ENCODE data around the gene ESPNL. TPM values are rescaled to one million over a fixed set of nuclear protein-coding genes. Genes with fewer than 3 reads are reported as not detected.
"Not testable (repeated sequence)": the region's sequence is repeated elsewhere in the genome, so short reads cannot be mapped to it uniquely, and the experiment has no call there.

ESPNL gene
- total RNA-seq, 1 experiment from 2014 or later: 1.1 TPM

DNA sequence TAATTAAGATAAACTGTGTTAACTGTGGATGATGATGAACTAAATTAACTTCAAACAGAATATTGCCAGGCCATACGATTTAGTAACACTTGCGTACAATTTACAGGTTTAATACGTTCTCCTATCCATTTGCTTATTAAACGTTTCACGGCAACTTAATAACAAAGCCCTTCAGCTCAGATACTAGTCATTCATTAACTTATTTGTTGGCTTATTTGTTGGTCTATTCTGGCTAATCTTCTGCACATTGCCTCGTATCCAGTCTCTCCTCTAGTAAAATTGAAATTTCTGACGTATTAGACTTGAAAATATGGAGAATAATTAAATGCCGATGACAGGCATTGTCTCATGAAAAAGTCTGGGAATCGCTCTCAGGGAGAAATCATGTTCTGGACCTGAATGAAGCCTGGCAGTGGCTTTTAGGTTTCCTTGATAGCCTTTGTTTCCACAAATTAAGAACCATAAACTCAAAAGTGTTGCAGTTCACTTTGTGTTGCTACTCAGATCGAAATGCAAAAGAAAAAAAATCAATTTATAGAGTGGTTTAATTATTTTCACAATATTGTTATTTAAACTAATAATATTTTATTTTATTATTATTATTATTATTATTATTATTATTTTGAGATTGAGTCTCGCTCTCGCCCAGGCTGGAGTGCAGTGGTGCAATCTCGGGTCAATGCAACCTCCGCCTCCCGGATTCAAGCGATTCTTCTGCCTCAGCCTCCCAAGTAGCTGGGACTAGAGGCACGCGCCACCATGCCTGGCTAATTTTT lies 34.9 kb upstream of the ESPNL start:
- H3K27ac Mint-ChIP-seq: no peak overlapping the region
- peaks cover 59% of the 10 kb centered on the region for H3K36me3 Mint-ChIP-seq

DNA sequence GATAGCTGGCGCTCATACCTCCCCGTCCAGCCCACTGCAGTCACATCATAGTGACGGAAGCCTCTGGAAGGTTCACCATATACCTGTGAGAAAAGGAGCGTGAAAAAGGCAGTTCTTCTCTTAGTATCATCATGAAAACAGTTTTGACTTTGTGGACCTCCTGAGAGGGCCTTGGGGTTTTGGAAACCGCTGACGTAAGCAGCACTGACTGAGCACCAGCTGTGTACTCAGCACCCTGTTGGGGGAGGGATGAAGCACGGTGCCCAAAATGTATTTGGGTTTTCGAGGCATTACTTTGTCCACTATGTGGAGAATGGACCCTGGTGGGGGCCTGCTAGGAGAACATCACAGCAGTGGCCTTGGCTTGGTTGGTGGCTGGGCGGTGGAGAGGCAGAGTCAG lies 33.9 kb upstream of the ESPNL start:
- no peak for DNase-seq (ENCODE audit: low spot score)
- ChIA-PET CTCF (no interaction called here), POLR2A (no interaction called here)
- H3K36me3 Mint-ChIP-seq: peaks cover 59% of the 10 kb centered on the region
- no peaks in the 10 kb centered on the region for H3K27me3 Mint-ChIP-seq (ENCODE audit: low read depth)
- TF ChIP-seq, protein P1, sequence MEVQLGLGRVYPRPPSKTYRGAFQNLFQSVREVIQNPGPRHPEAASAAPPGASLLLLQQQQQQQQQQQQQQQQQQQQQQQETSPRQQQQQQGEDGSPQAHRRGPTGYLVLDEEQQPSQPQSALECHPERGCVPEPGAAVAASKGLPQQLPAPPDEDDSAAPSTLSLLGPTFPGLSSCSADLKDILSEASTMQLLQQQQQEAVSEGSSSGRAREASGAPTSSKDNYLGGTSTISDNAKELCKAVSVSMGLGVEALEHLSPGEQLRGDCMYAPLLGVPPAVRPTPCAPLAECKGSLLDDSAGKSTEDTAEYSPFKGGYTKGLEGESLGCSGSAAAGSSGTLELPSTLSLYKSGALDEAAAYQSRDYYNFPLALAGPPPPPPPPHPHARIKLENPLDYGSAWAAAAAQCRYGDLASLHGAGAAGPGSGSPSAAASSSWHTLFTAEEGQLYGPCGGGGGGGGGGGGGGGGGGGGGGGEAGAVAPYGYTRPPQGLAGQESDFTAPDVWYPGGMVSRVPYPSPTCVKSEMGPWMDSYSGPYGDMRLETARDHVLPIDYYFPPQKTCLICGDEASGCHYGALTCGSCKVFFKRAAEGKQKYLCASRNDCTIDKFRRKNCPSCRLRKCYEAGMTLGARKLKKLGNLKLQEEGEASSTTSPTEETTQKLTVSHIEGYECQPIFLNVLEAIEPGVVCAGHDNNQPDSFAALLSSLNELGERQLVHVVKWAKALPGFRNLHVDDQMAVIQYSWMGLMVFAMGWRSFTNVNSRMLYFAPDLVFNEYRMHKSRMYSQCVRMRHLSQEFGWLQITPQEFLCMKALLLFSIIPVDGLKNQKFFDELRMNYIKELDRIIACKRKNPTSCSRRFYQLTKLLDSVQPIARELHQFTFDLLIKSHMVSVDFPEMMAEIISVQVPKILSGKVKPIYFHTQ (CRISPR knock-in tag; IDR thresholded peaks at IDR 0.05): no peak
- TF ChIP-seq RELA (CRISPR knock-in tag; IDR thresholded peaks at IDR 0.05; ENCODE audit: borderline replicate concordance): no peak
- no peak for TF ChIP-seq SMAD4 (CRISPR knock-in tag; IDR thresholded peaks at IDR 0.05)
- TF ChIP-seq ZNF232 (CRISPR knock-in tag; IDR thresholded peaks at IDR 0.05): no peak
- TF ChIP-seq, protein P2, sequence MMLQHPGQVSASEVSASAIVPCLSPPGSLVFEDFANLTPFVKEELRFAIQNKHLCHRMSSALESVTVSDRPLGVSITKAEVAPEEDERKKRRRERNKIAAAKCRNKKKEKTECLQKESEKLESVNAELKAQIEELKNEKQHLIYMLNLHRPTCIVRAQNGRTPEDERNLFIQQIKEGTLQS (CRISPR knock-in tag; conservative IDR thresholded peaks at IDR 0.05): no peak
- TF ChIP-seq, protein P3, sequence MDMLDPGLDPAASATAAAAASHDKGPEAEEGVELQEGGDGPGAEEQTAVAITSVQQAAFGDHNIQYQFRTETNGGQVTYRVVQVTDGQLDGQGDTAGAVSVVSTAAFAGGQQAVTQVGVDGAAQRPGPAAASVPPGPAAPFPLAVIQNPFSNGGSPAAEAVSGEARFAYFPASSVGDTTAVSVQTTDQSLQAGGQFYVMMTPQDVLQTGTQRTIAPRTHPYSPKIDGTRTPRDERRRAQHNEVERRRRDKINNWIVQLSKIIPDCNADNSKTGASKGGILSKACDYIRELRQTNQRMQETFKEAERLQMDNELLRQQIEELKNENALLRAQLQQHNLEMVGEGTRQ (CRISPR knock-in tag; IDR thresholded peaks at IDR 0.05): no peak
- peak overlapping the region; percentile 51 for H3K27ac Mint-ChIP-seq
- H3K9me3 Mint-ChIP-seq: no peaks in the 10 kb centered on the region
- H3K4me1 Mint-ChIP-seq: peaks cover 22% of the 10 kb centered on the region
- H3K4me3 Mint-ChIP-seq: no peak overlapping the region
- no peak for ATAC-seq

More for the DNA sequence above, 34.9 kb upstream of the ESPNL start:
- ATAC-seq (no peak), DNase-seq (ENCODE audit: low spot score) (no peak)
- CTCF ChIA-PET: no interaction called here
- peaks cover 22% of the 10 kb centered on the region for H3K4me1 Mint-ChIP-seq
- POLR2A ChIA-PET: no interaction called here
- TF ChIP-seq, protein P4, sequence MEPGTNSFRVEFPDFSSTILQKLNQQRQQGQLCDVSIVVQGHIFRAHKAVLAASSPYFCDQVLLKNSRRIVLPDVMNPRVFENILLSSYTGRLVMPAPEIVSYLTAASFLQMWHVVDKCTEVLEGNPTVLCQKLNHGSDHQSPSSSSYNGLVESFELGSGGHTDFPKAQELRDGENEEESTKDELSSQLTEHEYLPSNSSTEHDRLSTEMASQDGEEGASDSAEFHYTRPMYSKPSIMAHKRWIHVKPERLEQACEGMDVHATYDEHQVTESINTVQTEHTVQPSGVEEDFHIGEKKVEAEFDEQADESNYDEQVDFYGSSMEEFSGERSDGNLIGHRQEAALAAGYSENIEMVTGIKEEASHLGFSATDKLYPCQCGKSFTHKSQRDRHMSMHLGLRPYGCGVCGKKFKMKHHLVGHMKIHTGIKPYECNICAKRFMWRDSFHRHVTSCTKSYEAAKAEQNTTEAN (CRISPR knock-in tag; IDR thresholded peaks at IDR 0.05): no peak
- TF ChIP-seq, protein P5, sequence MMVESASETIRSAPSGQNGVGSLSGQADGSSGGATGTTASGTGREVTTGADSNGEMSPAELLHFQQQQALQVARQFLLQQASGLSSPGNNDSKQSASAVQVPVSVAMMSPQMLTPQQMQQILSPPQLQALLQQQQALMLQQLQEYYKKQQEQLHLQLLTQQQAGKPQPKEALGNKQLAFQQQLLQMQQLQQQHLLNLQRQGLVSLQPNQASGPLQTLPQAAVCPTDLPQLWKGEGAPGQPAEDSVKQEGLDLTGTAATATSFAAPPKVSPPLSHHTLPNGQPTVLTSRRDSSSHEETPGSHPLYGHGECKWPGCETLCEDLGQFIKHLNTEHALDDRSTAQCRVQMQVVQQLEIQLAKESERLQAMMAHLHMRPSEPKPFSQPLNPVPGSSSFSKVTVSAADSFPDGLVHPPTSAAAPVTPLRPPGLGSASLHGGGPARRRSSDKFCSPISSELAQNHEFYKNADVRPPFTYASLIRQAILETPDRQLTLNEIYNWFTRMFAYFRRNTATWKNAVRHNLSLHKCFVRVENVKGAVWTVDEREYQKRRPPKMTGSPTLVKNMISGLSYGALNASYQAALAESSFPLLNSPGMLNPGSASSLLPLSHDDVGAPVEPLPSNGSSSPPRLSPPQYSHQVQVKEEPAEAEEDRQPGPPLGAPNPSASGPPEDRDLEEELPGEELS (CRISPR knock-in tag; IDR thresholded peaks at IDR 0.05): no peak
- TF ChIP-seq, protein P6, sequence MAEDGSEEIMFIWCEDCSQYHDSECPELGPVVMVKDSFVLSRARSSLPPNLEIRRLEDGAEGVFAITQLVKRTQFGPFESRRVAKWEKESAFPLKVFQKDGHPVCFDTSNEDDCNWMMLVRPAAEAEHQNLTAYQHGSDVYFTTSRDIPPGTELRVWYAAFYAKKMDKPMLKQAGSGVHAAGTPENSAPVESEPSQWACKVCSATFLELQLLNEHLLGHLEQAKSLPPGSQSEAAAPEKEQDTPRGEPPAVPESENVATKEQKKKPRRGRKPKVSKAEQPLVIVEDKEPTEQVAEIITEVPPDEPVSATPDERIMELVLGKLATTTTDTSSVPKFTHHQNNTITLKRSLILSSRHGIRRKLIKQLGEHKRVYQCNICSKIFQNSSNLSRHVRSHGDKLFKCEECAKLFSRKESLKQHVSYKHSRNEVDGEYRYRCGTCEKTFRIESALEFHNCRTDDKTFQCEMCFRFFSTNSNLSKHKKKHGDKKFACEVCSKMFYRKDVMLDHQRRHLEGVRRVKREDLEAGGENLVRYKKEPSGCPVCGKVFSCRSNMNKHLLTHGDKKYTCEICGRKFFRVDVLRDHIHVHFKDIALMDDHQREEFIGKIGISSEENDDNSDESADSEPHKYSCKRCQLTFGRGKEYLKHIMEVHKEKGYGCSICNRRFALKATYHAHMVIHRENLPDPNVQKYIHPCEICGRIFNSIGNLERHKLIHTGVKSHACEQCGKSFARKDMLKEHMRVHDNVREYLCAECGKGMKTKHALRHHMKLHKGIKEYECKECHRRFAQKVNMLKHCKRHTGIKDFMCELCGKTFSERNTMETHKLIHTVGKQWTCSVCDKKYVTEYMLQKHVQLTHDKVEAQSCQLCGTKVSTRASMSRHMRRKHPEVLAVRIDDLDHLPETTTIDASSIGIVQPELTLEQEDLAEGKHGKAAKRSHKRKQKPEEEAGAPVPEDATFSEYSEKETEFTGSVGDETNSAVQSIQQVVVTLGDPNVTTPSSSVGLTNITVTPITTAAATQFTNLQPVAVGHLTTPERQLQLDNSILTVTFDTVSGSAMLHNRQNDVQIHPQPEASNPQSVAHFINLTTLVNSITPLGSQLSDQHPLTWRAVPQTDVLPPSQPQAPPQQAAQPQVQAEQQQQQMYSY (CRISPR knock-in tag; IDR thresholded peaks at IDR 0.05): no peak
- TF ChIP-seq HMGA2 (CRISPR knock-in tag; IDR thresholded peaks at IDR 0.05): peak; percentile 95
- no peak overlapping the region for H3K4me3 Mint-ChIP-seq
- no peaks in the 10 kb centered on the region for H3K27me3 Mint-ChIP-seq (ENCODE audit: low read depth)
- H3K9me3 Mint-ChIP-seq: no peaks in the 10 kb centered on the region

DNA sequence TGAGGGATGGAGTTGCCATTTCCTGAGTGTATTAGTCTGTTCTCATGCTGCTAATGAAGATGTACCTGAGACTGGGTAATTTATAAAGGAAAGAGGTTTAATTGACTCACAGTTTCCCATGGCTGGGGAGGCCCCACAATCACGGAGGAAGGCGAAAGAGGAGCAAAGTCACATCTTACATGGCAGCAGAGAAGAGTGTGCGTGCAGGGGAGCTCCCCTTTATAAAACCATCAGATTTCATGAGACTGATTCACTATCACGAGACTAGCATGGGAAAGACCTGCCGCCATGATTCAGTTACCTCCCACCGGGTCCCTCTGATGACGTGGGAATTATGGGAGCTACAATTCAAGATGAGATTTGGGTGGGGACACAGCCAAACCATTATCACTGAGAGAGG lies 33.4 kb upstream of the ESPNL start:
- H3K9me3 Mint-ChIP-seq; CTCF ChIA-PET; POLR2A ChIA-PET; H3K27me3 Mint-ChIP-seq (ENCODE audit: low read depth); DNase-seq (ENCODE audit: low spot score); H3K4me3 Mint-ChIP-seq; ATAC-seq: not testable (repeated sequence)
- Mint-ChIP-seq H3K27ac (peak overlapping the region; percentile 51; the same call in 1 of the 2 replicates), H3K4me1 (peaks cover 18% of the 10 kb centered on the region), H3K36me3 (peaks cover 60% of the 10 kb centered on the region)

All from WTC11 (cell line).